ENCODE measurements around the gene DOCK3.

DNA sequence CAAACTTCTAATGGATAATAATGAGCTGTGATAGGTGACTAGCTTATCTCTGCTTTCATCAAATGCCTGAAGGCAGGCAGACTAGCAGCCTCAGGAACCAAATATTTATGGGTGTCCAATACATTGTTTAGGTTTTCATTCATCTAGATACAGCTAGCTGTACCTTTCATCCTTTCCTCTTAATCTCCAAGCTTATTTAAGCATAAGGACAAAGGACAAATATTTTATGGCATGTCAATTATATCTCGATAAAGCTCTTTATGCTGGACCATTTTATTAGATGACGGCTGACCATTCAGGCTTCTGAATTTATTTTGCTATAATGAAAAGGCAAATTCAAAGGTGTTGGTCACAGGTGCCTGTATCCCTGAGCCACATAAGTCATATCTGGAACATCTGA is 733.3 kb downstream of the DOCK3 start:
- TF ChIP-seq EZH2 (optimal IDR thresholded peaks at IDR 0.05; ENCODE audit: low read depth, low read length) = no peak
- TF ChIP-seq, protein P1, sequence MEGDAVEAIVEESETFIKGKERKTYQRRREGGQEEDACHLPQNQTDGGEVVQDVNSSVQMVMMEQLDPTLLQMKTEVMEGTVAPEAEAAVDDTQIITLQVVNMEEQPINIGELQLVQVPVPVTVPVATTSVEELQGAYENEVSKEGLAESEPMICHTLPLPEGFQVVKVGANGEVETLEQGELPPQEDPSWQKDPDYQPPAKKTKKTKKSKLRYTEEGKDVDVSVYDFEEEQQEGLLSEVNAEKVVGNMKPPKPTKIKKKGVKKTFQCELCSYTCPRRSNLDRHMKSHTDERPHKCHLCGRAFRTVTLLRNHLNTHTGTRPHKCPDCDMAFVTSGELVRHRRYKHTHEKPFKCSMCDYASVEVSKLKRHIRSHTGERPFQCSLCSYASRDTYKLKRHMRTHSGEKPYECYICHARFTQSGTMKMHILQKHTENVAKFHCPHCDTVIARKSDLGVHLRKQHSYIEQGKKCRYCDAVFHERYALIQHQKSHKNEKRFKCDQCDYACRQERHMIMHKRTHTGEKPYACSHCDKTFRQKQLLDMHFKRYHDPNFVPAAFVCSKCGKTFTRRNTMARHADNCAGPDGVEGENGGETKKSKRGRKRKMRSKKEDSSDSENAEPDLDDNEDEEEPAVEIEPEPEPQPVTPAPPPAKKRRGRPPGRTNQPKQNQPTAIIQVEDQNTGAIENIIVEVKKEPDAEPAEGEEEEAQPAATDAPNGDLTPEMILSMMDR (IDR thresholded peaks at IDR 0.05; ENCODE audit: low read length) = no peak
